ENCODE data around the gene SMARCD2. TPM values are rescaled to one million over a fixed set of nuclear protein-coding genes. Genes with fewer than 3 reads are reported as not detected.
A peak's percentile ranks its signal among the peaks of the same experiment; 100 is the strongest.

SMARCD2 gene
- total and polyA plus RNA-seq, 2 of the 13 experiments (the other 11 are each of a cell fraction or from before 2014, with no cell fraction given) = 122 to 150 TPM

DNA sequence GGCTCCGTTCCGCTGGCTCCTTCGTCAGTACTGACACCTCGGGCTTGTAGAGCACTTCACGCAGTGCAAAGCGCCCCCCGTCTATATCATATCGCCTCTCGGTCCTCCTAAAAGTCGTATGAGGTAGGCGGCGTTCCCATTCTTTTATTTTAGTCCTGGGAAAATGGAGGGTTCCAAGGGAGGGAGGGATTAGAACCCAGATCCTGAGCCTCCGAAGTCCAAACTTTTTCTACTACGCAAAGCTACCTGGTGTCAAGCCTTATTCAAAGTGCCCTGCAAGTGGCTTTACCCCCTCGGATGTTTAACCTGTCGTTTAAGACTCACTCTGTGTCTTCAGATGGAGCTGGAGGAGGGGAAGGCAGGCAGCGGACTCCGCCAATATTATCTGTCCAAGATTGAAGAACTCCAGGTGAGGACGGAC is 14.7 kb downstream of the SMARCD2 start:
- CTCF ChIA-PET (ENCODE audit: low intra/inter-chr PET ratio, low total read pairs) = no interaction called here
- POLR2A ChIA-PET = interaction anchor here (0.8 to 3.5 kb wide), 5 partner anchors 9 to 55 kb away, joined by 4 to 37 read pairs (median 10); partner anchors contain the start of genes CCDC47 and DDX42
- in situ Hi-C loops (cut with HindIII; ENCODE audit: extremely low pct_ligation_motif_present, low pct_unique_long_range_greater_than_20kb) = no loop called here
- TF ChIP-seq SRF (IDR thresholded peaks at IDR 0.05; ENCODE audit: low read depth, low read length) (no peak), ARID2 (CRISPR knock-in tag; IDR thresholded peaks at IDR 0.05; ENCODE audit: borderline replicate concordance) (0 out of 2 replicates have a peak, but pooled peaks have one; percentile 71), TCF12 (IDR thresholded peaks at IDR 0.05) (no peak), TCF12 (CRISPR knock-in tag; IDR thresholded peaks at IDR 0.05) (no peak), ZNF333 (CRISPR knock-in tag; IDR thresholded peaks at IDR 0.05; ENCODE audit: borderline replicate concordance) (0 out of 2 replicates have a peak, but pooled peaks have one; percentile 14), POLR2AphosphoS5 (IDR thresholded peaks at IDR 0.05; ENCODE audit: low read depth, low read length) (no peak), KMT2B (CRISPR knock-in tag; IDR thresholded peaks at IDR 0.05) (no peak; the same call in 1 of the 2 replicates), KAT7 (CRISPR knock-in tag; IDR thresholded peaks at IDR 0.05; ENCODE audit: borderline replicate concordance) (no peak), ZFY (CRISPR knock-in tag; IDR thresholded peaks at IDR 0.05) (no peak), NFE2 (CRISPR knock-in tag; IDR thresholded peaks at IDR 0.05) (no peak), NFRKB (IDR thresholded peaks at IDR 0.05) (no peak)
- TF ChIP-seq, protein P1, sequence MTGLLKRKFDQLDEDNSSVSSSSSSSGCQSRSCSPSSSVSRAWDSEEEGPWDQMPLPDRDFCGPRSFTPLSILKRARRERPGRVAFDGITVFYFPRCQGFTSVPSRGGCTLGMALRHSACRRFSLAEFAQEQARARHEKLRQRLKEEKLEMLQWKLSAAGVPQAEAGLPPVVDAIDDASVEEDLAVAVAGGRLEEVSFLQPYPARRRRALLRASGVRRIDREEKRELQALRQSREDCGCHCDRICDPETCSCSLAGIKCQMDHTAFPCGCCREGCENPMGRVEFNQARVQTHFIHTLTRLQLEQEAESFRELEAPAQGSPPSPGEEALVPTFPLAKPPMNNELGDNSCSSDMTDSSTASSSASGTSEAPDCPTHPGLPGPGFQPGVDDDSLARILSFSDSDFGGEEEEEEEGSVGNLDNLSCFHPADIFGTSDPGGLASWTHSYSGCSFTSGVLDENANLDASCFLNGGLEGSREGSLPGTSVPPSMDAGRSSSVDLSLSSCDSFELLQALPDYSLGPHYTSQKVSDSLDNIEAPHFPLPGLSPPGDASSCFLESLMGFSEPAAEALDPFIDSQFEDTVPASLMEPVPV (CRISPR knock-in tag; IDR thresholded peaks at IDR 0.05) = no peak
- TF ChIP-seq, protein P2, sequence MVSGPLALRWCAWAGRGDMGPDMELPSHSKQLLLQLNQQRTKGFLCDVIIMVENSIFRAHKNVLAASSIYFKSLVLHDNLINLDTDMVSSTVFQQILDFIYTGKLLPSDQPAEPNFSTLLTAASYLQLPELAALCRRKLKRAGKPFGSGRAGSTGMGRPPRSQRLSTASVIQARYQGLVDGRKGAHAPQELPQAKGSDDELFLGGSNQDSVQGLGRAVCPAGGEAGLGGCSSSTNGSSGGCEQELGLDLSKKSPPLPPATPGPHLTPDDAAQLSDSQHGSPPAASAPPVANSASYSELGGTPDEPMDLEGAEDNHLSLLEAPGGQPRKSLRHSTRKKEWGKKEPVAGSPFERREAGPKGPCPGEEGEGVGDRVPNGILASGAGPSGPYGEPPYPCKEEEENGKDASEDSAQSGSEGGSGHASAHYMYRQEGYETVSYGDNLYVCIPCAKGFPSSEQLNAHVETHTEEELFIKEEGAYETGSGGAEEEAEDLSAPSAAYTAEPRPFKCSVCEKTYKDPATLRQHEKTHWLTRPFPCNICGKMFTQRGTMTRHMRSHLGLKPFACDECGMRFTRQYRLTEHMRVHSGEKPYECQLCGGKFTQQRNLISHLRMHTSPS (CRISPR knock-in tag; IDR thresholded peaks at IDR 0.05; ENCODE audit: low read depth) = no peak; the same call in 1 of the 2 replicates
- TF ChIP-seq, protein P3, sequence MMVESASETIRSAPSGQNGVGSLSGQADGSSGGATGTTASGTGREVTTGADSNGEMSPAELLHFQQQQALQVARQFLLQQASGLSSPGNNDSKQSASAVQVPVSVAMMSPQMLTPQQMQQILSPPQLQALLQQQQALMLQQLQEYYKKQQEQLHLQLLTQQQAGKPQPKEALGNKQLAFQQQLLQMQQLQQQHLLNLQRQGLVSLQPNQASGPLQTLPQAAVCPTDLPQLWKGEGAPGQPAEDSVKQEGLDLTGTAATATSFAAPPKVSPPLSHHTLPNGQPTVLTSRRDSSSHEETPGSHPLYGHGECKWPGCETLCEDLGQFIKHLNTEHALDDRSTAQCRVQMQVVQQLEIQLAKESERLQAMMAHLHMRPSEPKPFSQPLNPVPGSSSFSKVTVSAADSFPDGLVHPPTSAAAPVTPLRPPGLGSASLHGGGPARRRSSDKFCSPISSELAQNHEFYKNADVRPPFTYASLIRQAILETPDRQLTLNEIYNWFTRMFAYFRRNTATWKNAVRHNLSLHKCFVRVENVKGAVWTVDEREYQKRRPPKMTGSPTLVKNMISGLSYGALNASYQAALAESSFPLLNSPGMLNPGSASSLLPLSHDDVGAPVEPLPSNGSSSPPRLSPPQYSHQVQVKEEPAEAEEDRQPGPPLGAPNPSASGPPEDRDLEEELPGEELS (CRISPR knock-in tag; IDR thresholded peaks at IDR 0.05) = no peak
- TF ChIP-seq, protein P4, sequence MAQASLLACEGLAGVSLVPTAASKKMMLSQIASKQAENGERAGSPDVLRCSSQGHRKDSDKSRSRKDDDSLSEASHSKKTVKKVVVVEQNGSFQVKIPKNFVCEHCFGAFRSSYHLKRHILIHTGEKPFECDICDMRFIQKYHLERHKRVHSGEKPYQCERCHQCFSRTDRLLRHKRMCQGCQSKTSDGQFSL (CRISPR knock-in tag; IDR thresholded peaks at IDR 0.05) = peak; percentile 44; the same call in 1 of the 2 replicates
- TF ChIP-seq, protein P5, sequence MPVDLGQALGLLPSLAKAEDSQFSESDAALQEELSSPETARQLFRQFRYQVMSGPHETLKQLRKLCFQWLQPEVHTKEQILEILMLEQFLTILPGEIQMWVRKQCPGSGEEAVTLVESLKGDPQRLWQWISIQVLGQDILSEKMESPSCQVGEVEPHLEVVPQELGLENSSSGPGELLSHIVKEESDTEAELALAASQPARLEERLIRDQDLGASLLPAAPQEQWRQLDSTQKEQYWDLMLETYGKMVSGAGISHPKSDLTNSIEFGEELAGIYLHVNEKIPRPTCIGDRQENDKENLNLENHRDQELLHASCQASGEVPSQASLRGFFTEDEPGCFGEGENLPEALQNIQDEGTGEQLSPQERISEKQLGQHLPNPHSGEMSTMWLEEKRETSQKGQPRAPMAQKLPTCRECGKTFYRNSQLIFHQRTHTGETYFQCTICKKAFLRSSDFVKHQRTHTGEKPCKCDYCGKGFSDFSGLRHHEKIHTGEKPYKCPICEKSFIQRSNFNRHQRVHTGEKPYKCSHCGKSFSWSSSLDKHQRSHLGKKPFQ (CRISPR knock-in tag; IDR thresholded peaks at IDR 0.05; ENCODE audit: insufficient replicate concordance) = no peak
- TF ChIP-seq, protein P6, sequence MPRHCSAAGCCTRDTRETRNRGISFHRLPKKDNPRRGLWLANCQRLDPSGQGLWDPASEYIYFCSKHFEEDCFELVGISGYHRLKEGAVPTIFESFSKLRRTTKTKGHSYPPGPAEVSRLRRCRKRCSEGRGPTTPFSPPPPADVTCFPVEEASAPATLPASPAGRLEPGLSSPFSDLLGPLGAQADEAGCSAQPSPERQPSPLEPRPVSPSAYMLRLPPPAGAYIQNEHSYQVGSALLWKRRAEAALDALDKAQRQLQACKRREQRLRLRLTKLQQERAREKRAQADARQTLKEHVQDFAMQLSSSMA (CRISPR knock-in tag; IDR thresholded peaks at IDR 0.05) = no peak

More for the DNA sequence above, 14.7 kb downstream of the SMARCD2 start:
- H3K79me2 ChIP-seq (ENCODE audit: insufficient read depth, low read length) = peaks cover 45% of the 10 kb centered on the region
- FAIRE-seq = no peak
- no peak overlapping the region for H2AFZ ChIP-seq (ENCODE audit: low read length)
- BruUV-seq (replicated peaks) = no TSS peak
- intact Hi-C loops (cut with micrococcal nuclease; ENCODE audit: unreplicated experiment) = loop anchor here (1.0 to 5.0 kb wide), 4 partner anchors 13 to 87 kb away; partner anchors contain the start of genes CCDC47, DDX42 and STRADA
- peak overlapping the region; percentile 91 for H3K27ac ChIP-seq (ENCODE audit: extremely low read length, insufficient read depth, low read length)
- peak overlapping the region; percentile 84 to 98 (median 95) for H3K4me3 ChIP-seq (replicated peaks in 1 of 3; ENCODE audit: insufficient read depth in 1 of 3, low read depth in 2 of 3, low read length in 3 of 3)
- no peak for DNase-seq (ENCODE audit: low spot score)
- no peak for ATAC-seq
- no peaks in the 10 kb centered on the region for H3K9me3 ChIP-seq (ENCODE audit: low read length)
- H3K9ac ChIP-seq (ENCODE audit: insufficient read depth, low read depth, low read length) = peak overlapping the region; percentile 86
- H4K20me1 ChIP-seq (ENCODE audit: insufficient read depth, low read length) = no peaks in the 10 kb centered on the region
- peaks cover 47 to 68% of the 10 kb centered on the region in 2 experiments for H3K36me3 ChIP-seq (replicated peaks in 1 of 2; ENCODE audit: control insufficient read depth in 1 of 2, insufficient read depth in 2 of 2, low read length in 2 of 2)
- peak overlapping the region; percentile 81 for H3K4me2 ChIP-seq (ENCODE audit: low read depth, low read length)
- peaks cover 31% of the 10 kb centered on the region for H3K4me1 ChIP-seq (ENCODE audit: insufficient read depth, low read length)
- no peaks in the 10 kb centered on the region; a peak in 1 of 5 replicates for H3K27me3 ChIP-seq (ENCODE audit: control insufficient read depth in 1 of 2, insufficient read depth in 2 of 2, low read length in 2 of 2)
- WGBS (ENCODE audit: low lambda C conversion rate) = 4% methylated on average over 19 of the region's 19 CpGs
